ENCODE measurements around the gene CYS1. TPM values are rescaled to one million over a fixed set of nuclear protein-coding genes. Genes with fewer than 3 reads are reported as not detected.

The CYS1 gene
- total RNA-seq, 2 donors from 2014 or later, result 0.45 TPM; not detected in 1

DNA sequence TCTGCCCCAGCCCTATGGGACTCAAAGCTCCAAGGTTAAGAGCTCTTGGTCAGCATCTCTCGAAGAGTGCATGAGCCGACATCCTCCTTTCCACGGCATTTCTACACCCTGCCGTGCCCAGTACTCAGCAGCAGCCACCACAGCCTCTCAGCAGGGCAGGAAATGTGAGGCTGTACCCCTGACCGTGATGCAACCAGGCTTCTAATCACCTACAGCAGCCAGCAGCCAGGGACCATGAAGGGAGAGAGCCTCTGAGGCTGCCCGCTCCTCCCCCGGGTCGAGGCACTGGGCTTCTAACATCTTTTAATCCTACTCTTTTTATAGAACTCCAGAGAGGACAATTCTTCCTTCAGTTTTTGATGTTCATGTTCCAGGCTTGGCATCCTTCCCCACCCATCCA, 6.5 kb downstream of the CYS1 start:
- H3K27me3 Mint-ChIP-seq, result peaks cover 37 to 41% of the 10 kb centered on the region in 2 donors
- ATAC-seq, result peak in 1 of 2 donors; percentile 30
- H3K4me3 Mint-ChIP-seq, result no peak overlapping the region
- peaks cover 5 to 16% of the 10 kb centered on the region in 2 donors for H3K4me1 Mint-ChIP-seq (ENCODE audit: low read depth in 2 of 2)
- H3K9me3 Mint-ChIP-seq, result no peaks in the 10 kb centered on the region
- no peaks in the 10 kb centered on the region for H3K36me3 Mint-ChIP-seq
- no peak overlapping the region for H3K27ac Mint-ChIP-seq
- no peak for DNase-seq (ENCODE audit: low spot score)

DNA sequence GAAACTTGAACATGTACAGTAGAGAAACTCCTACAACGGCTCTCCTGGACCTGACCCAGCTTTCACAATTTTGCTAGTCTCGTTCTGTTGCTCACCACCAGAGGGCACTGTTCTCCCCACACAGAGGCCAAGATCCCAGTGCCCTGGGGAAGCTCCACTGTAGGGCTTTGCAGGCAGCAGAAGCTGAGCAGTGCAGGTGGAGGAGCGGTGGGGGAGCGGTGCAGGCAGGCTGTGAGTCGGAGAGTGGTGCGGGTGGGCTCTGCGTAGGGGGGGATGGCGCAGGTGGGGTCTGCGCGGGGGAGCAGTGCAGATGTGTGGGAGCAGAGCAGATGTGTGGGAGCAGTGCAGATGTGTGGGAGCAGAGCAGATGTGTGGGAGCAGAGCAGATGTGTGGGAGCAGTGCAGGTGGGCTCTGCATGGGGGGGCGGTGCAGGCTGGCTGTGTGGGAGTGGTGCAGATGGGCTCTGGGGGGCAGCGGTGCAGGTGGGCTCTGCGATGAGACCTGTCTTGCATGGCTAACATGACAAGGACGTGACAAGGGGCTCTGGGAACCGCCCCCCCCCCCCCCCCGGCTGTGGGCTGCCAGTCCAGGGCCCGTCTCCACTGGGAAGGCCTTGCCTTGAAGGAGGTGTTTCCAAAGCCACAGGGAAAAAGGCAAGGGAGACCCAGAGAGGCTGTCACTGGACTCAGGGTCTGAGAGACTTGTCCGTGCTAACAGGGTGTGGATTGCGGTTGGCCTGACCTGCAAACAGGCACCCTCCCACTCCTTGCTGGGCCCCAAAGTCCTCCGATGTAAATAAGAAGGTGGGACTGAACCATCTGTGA, 7.3 kb downstream of the CYS1 start:
- peak; percentile 83 to 85 for ATAC-seq
- DNase-seq (ENCODE audit: low spot score), result peak; percentile 83
- Mint-ChIP-seq H3K4me1 (ENCODE audit: low read depth in 2 of 2) (peaks cover 5 to 9% of the 10 kb centered on the region in 2 donors), H3K36me3 (peaks cover 4% of the 10 kb centered on the region), H3K27me3 (peaks cover 29 to 32% of the 10 kb centered on the region in 2 donors), H3K4me3 (no peak overlapping the region), H3K27ac (no peak overlapping the region), H3K9me3 (no peaks in the 10 kb centered on the region)

DNA sequence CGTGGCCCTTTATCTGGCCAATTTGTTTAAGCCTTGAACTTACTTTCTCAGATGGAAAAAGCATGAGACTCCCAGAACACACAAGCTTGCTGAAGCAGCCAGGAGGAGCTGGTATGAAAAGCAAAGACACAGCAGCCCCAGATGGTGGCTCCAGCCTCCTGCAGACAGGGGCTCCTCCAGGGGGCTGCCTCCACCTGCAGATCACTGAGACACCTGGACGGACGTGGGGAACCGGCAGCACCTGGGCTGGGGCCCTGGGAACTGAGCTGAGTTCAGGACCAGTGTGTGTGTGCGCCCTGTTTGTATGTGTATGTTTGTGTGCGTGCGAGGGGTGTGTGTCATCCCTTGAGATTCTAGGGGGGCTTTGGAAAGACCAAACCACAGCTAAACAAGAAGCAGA, 8.6 kb downstream of the CYS1 start:
- H3K27me3 Mint-ChIP-seq, result peaks cover 19 to 20% of the 10 kb centered on the region in 2 donors
- no peak overlapping the region for H3K27ac Mint-ChIP-seq
- peaks cover 5 to 9% of the 10 kb centered on the region in 2 donors for H3K4me1 Mint-ChIP-seq (ENCODE audit: low read depth in 2 of 2)
- no peak for DNase-seq (ENCODE audit: low spot score)
- no peak overlapping the region for H3K4me3 Mint-ChIP-seq
- peaks cover 4% of the 10 kb centered on the region for H3K36me3 Mint-ChIP-seq
- no peaks in the 10 kb centered on the region for H3K9me3 Mint-ChIP-seq
- no peak for ATAC-seq

DNA sequence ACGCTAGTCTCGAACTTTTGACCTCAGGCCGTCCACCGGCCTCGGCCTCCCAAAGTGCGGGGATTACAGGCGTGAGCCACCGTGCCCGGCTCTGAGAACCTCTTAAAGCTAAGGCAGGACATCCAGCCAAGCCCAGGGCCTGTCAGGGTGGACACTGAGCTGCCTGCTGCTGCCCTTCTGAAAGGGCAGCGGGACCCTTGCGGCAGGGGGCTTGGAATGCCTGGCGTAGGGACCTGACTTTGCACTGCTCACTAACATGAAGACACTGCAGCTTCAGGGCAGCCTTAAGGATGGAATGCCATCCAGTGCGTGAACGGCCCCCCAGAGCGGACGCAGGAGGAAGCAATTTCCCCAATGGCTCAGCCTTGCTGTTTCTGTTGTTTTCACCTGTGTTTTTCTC, 9.0 kb downstream of the CYS1 start:
- peaks cover 4% of the 10 kb centered on the region for H3K36me3 Mint-ChIP-seq
- H3K27me3 Mint-ChIP-seq, result peaks cover 15 to 16% of the 10 kb centered on the region in 2 donors
- no peak overlapping the region for H3K4me3 Mint-ChIP-seq
- DNase-seq (ENCODE audit: low spot score) (no peak), ATAC-seq (no peak)
- H3K4me1 Mint-ChIP-seq (ENCODE audit: low read depth in 2 of 2), result peaks cover 5% of the 10 kb centered on the region in 2 donors
- no peak overlapping the region for H3K27ac Mint-ChIP-seq
- H3K9me3 Mint-ChIP-seq, result no peaks in the 10 kb centered on the region

DNA sequence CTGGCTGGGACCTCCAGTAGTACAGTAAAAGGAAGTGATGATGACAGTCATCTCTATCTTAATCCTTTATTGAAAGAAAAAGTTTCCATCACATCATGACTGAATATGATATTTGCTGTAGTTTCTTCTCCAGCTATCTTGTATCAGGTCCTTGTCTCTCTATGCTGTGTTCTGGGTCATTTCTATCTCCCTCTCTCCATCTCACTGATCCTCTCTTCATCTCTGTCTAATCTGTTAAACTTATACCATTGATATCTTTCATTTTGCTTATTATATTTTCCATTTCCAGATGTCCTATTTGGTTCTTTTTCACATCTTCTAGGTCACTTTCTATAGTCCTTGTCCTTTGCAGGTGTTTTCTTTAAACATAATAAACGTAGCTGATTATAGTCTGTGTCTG, 12.3 kb downstream of the CYS1 start:
- H3K4me1 Mint-ChIP-seq (ENCODE audit: low read depth in 2 of 2), result peaks cover 5% of the 10 kb centered on the region in 2 donors
- no peak for ATAC-seq
- DNase-seq (ENCODE audit: low spot score), result no peak
- no peaks in the 10 kb centered on the region for H3K9me3 Mint-ChIP-seq
- H3K27me3 Mint-ChIP-seq, result peaks cover 0 to 4% of the 10 kb centered on the region in 2 donors
- no peak overlapping the region for H3K4me3 Mint-ChIP-seq
- no peak overlapping the region for H3K27ac Mint-ChIP-seq
- peaks cover 4% of the 10 kb centered on the region for H3K36me3 Mint-ChIP-seq

DNA sequence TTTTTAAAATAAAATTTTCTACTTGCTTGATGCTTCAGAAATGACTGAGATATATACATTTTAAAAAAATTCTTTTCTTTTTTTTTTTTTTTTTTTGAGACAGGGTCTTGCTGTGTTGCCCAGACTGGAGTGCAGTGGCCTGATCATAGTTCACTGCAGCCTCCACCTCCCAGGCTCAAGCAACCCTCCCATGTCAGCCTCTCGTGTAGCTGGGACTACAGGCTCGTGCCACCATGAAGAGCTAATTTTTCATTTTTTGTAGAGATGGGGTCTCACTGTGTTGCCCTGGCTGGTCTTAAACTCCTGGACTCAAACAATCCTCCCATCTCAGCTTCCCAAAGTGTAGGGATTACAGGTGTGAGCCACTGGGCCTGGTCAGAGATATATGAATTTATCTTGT, 12.9 kb downstream of the CYS1 start:
- Mint-ChIP-seq H3K4me1 (ENCODE audit: low read depth in 2 of 2) (peaks cover 0 to under 1% of the 10 kb centered on the region in 2 donors), H3K4me3 (no peak overlapping the region), H3K36me3 (peaks cover 4% of the 10 kb centered on the region), H3K9me3 (no peaks in the 10 kb centered on the region), H3K27ac (no peak overlapping the region), H3K27me3 (no peaks in the 10 kb centered on the region)
- ATAC-seq (no peak), DNase-seq (ENCODE audit: low spot score) (no peak)

DNA sequence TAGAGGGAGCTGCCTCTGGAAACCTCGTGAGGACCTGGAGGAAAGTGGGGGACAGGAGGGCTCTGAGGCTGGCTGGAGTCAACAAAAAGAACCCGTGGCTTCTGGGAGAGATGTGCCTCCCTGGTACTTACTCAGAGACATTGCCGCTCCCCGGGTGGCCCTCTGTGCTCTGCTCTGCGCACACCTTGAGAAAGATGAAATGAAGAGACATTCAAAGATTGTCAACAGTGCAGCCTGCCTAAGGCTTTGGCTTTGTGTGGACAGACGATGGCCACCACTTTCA, 14.5 kb downstream of the CYS1 start:
- H3K27me3 Mint-ChIP-seq, result no peaks in the 10 kb centered on the region
- H3K4me1 Mint-ChIP-seq (ENCODE audit: low read depth in 2 of 2), result no peaks in the 10 kb centered on the region
- no peak overlapping the region for H3K27ac Mint-ChIP-seq
- ATAC-seq, result no peak
- H3K36me3 Mint-ChIP-seq, result peaks cover 4% of the 10 kb centered on the region
- no peaks in the 10 kb centered on the region for H3K9me3 Mint-ChIP-seq
- no peak for DNase-seq (ENCODE audit: low spot score)
- H3K4me3 Mint-ChIP-seq, result no peak overlapping the region

DNA sequence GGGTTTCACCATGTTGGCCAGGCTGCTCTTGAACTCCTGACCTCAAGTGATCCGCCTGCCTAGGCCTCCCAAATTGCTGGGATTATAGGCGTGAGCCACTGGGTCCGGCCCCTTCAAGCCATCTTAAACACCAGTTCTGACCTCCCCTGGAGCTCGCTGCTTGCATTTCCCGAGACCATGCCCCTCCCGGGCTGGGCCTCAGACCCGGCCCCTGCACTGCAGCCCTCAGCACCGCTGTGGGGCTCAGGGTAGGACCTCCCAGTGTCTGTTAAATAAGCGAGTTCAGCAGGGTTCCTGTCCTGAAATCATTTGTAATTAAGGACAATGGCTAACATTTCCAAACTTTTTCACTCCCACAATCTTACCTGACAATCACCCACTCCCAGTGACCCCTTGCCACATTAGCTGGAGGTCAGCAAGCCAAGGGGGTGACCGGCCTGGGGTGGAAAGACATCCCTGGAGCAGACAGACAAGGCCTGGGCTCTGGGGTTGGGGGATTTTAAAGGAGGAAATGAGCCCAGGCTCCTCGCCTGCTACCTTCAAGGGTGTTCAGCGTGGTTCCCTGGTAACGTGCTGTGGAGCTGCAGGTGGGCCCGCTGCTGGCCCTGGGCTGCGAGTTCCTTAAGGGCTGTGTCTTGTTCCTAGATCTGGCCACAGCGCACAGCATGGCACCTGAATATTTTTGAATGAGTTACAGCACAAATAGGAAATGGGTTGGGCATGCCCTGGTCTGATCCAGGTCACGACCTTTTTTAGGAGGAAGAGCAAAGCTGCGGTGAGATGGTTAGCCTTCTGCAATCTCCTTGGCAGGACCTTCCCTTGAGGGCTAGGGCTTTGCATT, 15.1 kb downstream of the CYS1 start:
- Mint-ChIP-seq H3K9me3 (no peaks in the 10 kb centered on the region), H3K36me3 (peaks cover 4% of the 10 kb centered on the region), H3K27ac (no peak overlapping the region), H3K27me3 (no peaks in the 10 kb centered on the region), H3K4me3 (no peak overlapping the region), H3K4me1 (ENCODE audit: low read depth in 2 of 2) (no peaks in the 10 kb centered on the region)
- DNase-seq (ENCODE audit: low spot score) (no peak), ATAC-seq (no peak)

DNA sequence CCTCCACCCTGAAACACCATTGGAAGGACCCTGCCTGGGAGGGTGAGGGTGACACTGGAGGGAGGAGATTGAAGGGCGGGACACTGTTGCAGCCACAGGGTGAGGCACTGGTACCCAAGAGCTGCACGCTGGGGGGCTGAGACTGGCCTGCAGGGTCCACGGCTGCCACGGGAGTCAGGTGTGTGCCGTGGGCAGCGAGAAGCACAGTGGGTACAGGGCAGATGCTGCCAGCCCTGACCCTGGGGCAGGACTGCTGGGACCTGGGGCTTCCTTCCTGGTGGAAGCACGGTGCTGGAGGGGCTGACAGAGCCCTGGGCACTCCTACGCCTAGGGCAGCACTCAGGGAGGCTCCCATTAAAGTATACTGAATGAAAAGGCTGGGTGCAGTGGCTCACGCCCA, 16.6 kb downstream of the CYS1 start:
- ATAC-seq (no peak), DNase-seq (ENCODE audit: low spot score) (no peak)
- no peaks in the 10 kb centered on the region for H3K27me3 Mint-ChIP-seq
- no peaks in the 10 kb centered on the region for H3K9me3 Mint-ChIP-seq
- H3K27ac Mint-ChIP-seq, result no peak overlapping the region
- H3K36me3 Mint-ChIP-seq, result peaks cover 4% of the 10 kb centered on the region
- no peak overlapping the region for H3K4me3 Mint-ChIP-seq
- no peaks in the 10 kb centered on the region for H3K4me1 Mint-ChIP-seq (ENCODE audit: low read depth in 2 of 2)

DNA sequence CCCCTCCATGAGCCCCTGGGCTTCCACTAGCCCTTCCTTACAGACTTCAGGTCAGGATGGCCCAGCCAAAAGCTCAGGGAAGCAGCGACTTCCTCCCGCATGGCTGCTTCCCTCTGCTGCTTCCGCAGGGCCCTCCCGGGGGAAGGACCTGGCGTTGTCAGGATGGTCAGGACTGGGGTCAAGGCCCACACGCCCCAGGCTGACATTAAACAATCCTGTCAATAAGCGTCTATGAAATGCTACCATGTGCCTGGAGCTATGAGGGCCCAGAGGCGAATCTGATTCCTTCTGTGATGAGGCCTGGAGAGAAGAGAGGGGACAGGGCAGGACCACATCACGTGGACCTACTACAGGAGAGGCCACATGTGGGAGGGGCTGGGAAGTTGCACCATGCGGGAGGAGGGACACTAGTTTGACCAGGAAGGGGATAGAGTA, 17.3 kb downstream of the CYS1 start:
- Mint-ChIP-seq H3K36me3 (peaks cover 1% of the 10 kb centered on the region), H3K27me3 (no peaks in the 10 kb centered on the region), H3K27ac (no peak overlapping the region), H3K4me1 (ENCODE audit: low read depth in 2 of 2) (no peaks in the 10 kb centered on the region), H3K4me3 (no peak overlapping the region), H3K9me3 (no peaks in the 10 kb centered on the region)
- DNase-seq (ENCODE audit: low spot score), result no peak
- no peak for ATAC-seq

DNA sequence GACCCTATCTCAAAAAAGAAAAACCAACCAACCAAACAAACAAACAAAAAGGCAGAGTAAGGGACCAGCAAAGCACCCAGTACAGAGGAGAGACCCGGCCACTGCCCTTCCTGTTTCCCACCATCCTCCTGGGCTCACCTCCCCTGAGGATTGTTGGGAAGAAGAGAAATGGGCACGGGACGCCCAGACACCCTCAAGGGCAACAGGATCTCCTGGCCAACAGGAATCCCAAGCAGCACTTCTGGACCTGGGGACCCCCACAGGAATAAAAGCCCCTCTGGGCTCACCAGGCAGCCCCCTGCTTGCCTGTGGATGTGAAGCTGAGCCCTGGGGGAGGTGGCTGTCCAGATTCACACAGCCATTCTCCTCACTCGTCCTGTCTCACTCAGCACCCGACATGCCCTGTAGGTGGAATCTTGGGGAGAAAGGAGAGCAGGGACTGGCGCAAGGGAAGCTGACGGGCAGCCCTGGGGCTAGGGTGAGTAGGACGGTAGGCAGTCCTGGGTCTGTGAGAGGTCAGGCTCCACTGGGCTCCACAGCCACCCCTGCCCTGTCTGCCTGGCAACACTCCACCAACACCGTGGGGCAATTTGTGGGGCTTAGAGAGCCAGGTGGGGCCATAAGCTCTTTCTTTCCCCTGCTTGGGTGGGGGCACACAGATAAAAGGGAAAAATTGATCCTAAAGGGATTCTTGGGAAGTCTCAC, 18.8 kb downstream of the CYS1 start:
- no peaks in the 10 kb centered on the region for H3K27me3 Mint-ChIP-seq
- ATAC-seq, result no peak
- H3K36me3 Mint-ChIP-seq, result no peaks in the 10 kb centered on the region
- DNase-seq (ENCODE audit: low spot score), result no peak
- H3K9me3 Mint-ChIP-seq, result no peaks in the 10 kb centered on the region
- H3K4me3 Mint-ChIP-seq, result no peak overlapping the region
- H3K27ac Mint-ChIP-seq, result no peak overlapping the region
- H3K4me1 Mint-ChIP-seq (ENCODE audit: low read depth in 2 of 2), result no peaks in the 10 kb centered on the region

DNA sequence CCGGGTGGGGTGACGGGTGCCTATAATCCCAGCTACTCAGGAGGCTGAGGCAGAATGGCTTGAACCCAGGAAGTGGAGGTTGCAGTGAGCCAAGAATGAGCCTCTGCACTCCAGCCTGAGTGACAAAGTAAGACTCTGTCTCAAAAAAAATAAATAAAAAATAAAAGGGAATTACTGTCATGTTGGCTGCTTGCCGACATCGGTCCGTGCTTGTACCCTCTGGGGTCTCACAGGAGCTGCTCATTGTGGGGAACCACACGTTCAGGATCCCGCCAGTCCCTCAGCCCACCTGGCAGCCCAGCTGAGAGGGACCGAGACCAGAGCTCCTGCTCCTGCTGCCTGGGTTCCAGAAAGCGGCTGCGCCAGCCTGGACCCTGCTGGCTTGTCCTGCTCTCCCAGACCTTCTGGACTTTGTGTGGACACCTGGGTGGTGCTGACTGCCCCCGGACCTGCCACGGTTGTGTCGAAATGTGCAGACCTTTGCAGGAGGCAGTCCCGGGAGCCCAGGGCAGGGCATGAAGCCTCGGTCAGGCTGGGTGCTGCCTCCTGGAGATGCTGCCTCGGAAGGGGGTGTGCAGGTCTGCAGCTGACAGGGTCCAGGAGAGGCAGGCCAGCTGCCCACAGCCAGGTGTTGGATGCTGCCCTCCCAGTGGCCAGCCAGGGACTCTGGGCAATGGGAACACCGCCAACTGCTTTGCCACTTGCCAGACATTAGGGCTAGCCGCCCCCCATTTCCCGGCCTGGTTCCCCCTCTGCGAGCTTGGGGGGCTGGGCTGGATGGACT, 20.5 kb downstream of the CYS1 start:
- H3K27me3 Mint-ChIP-seq, result no peaks in the 10 kb centered on the region

DNA sequence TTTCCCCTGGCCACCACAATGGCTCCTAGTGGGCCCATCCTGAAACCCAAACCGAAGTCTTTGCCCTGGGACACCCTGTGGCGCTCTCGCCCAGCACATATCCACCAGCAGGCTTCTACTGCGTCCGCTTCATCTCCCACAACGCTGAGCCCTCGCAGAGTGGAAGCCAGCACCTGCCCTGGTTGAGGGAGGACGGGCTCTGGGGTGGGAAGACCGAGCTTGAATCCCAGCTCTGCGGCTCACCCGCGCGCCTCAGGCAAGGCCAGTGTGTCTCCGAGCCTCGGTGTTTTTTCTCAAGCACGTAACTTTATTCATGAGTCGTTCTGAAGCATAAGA, 21.2 kb downstream of the CYS1 start:
- no peaks in the 10 kb centered on the region for H3K27me3 Mint-ChIP-seq
- no peaks in the 10 kb centered on the region for H3K4me1 Mint-ChIP-seq (ENCODE audit: low read depth in 2 of 2)
- H3K27ac Mint-ChIP-seq, result no peak overlapping the region
- DNase-seq (ENCODE audit: low spot score) (no peak), ATAC-seq (no peak)
- no peak overlapping the region for H3K4me3 Mint-ChIP-seq
- peaks cover 3% of the 10 kb centered on the region for H3K36me3 Mint-ChIP-seq
- H3K9me3 Mint-ChIP-seq, result no peaks in the 10 kb centered on the region

More for the DNA sequence above, 20.5 kb downstream of the CYS1 start:
- Mint-ChIP-seq H3K4me3 (no peak overlapping the region), H3K9me3 (no peaks in the 10 kb centered on the region), H3K36me3 (no peaks in the 10 kb centered on the region), H3K27ac (no peak overlapping the region), H3K4me1 (ENCODE audit: low read depth in 2 of 2) (no peaks in the 10 kb centered on the region)
- DNase-seq (ENCODE audit: low spot score) (no peak), ATAC-seq (no peak)

All from natural killer cell treated with Interleukin-12 subunit alpha and Interleukin-12 subunit beta and Interleukin-15 and Interleukin-18, amount 100 ng/mL, for 72 hours (primary cell).